Measurements from ENCODE around the gene LRP1-AS. TPM values are rescaled to one million over a fixed set of nuclear protein-coding genes. Genes with fewer than 3 reads are reported as not detected.

The LRP1-AS gene
- total RNA-seq, 1 experiment from 2014 or later: not detected

DNA sequence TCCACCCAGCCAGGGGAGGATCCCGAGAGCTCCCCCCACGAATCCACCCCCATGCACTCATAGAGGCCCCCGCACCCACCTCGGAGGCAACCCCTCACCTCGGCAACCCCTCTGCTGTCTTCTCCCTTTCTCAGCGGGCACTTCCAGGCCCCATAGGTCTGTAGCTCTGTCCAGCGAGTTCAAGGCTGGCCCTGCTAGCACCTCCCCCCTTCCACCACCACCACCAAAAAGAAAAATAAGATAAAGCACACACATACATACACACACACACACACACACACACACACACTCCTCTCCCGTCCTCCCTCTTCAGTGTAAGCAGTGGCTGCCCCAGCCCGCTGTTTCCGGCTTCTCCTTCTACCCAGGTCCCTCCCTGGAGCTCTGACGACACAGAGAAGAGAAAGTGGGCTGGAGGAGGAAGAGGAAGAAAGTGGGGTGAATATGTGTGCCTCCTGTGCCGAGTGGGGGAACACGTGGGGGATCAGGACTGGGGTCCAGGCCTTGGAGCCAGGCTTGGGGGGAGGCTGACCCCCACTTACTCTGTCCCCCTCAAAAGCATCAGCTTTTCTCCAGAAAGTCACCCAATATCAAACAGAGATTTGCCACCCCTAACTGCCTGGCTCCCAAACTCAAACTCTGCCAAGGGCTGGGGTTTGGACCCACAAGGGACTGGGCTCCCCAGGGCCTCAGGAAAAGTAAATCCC is 36.2 kb downstream of the LRP1-AS start, which contains the start of gene STAT6:
Gene STAT6 (minus strand): TSS at position 332 of the 704 bp plus-strand sequence. CDS start 3,084 bp downstream, outside the sequence.
- no TSS peak for BruUV-seq (replicated peaks)
- intact Hi-C loops (cut with micrococcal nuclease; ENCODE audit: unreplicated experiment): loop anchor here (5.0 kb wide), 1 partner anchor 354 kb away; no protein-coding TSS in a partner anchor
- CTCF ChIA-PET: interaction anchor here (0.6 to 2.5 kb wide), 17 partner anchors 12 to 736 kb away, joined by 3 to 84 read pairs (median 5); partner anchors contain the start of genes LRP1 and NEMP1
- POLR2A ChIA-PET: interaction anchor here (0.6 to 1.4 kb wide), 7 partner anchors 22 to 168 kb away, joined by 3 to 14 read pairs (median 7); partner anchors contain the start of gene NEMP1
- Histone ChIP-seq H3K27me3 (ENCODE audit: control insufficient read depth, insufficient read depth, low read length) (no peaks in the 10 kb centered on the region), H3K27ac (ENCODE audit: low read length) (peak within 1 kb of the TSS; percentile 95), H3K36me3 (ENCODE audit: control insufficient read depth, insufficient read depth, low read length) (no peaks in the 10 kb centered on the region), H3K9me3 (ENCODE audit: control insufficient read depth, insufficient read depth, low read depth, low read length) (no peaks in the 10 kb centered on the region), H3K4me3 (ENCODE audit: low read depth in 2 of 2, low read length in 2 of 2) (peak within 1 kb of the TSS; percentile 44 to 75), H3K4me1 (ENCODE audit: control insufficient read depth, insufficient read depth, low read length) (peaks cover 17% of the 10 kb centered on the region)
- no peak for DNase-seq (ENCODE audit: low read depth, low spot score)
- TF ChIP-seq, protein P1, sequence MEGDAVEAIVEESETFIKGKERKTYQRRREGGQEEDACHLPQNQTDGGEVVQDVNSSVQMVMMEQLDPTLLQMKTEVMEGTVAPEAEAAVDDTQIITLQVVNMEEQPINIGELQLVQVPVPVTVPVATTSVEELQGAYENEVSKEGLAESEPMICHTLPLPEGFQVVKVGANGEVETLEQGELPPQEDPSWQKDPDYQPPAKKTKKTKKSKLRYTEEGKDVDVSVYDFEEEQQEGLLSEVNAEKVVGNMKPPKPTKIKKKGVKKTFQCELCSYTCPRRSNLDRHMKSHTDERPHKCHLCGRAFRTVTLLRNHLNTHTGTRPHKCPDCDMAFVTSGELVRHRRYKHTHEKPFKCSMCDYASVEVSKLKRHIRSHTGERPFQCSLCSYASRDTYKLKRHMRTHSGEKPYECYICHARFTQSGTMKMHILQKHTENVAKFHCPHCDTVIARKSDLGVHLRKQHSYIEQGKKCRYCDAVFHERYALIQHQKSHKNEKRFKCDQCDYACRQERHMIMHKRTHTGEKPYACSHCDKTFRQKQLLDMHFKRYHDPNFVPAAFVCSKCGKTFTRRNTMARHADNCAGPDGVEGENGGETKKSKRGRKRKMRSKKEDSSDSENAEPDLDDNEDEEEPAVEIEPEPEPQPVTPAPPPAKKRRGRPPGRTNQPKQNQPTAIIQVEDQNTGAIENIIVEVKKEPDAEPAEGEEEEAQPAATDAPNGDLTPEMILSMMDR (IDR thresholded peaks at IDR 0.05): no peak; the same call in 1 of the 2 replicates
- TF ChIP-seq TCF7L2 (IDR thresholded peaks at IDR 0.05; ENCODE audit: low read depth, low read length): no peak
- TF ChIP-seq, protein P2, sequence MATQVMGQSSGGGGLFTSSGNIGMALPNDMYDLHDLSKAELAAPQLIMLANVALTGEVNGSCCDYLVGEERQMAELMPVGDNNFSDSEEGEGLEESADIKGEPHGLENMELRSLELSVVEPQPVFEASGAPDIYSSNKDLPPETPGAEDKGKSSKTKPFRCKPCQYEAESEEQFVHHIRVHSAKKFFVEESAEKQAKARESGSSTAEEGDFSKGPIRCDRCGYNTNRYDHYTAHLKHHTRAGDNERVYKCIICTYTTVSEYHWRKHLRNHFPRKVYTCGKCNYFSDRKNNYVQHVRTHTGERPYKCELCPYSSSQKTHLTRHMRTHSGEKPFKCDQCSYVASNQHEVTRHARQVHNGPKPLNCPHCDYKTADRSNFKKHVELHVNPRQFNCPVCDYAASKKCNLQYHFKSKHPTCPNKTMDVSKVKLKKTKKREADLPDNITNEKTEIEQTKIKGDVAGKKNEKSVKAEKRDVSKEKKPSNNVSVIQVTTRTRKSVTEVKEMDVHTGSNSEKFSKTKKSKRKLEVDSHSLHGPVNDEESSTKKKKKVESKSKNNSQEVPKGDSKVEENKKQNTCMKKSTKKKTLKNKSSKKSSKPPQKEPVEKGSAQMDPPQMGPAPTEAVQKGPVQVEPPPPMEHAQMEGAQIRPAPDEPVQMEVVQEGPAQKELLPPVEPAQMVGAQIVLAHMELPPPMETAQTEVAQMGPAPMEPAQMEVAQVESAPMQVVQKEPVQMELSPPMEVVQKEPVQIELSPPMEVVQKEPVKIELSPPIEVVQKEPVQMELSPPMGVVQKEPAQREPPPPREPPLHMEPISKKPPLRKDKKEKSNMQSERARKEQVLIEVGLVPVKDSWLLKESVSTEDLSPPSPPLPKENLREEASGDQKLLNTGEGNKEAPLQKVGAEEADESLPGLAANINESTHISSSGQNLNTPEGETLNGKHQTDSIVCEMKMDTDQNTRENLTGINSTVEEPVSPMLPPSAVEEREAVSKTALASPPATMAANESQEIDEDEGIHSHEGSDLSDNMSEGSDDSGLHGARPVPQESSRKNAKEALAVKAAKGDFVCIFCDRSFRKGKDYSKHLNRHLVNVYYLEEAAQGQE (IDR thresholded peaks at IDR 0.05; ENCODE audit: insufficient read depth in 1 of 2, low read depth in 2 of 2, low read length in 1 of 2): no peak
- TF ChIP-seq SIN3A (IDR thresholded peaks at IDR 0.05; ENCODE audit: borderline replicate concordance, insufficient read depth, low read depth, low read length): no peak
- TF ChIP-seq POLR2AphosphoS5 (IDR thresholded peaks at IDR 0.05; ENCODE audit: low read depth, low read length): no peak
- in situ Hi-C loops (cut with HindIII; ENCODE audit: low pct_unique_long_range_greater_than_20kb, low sequenced_read_pairs): no loop called here
- peak; percentile 75 for ATAC-seq

DNA sequence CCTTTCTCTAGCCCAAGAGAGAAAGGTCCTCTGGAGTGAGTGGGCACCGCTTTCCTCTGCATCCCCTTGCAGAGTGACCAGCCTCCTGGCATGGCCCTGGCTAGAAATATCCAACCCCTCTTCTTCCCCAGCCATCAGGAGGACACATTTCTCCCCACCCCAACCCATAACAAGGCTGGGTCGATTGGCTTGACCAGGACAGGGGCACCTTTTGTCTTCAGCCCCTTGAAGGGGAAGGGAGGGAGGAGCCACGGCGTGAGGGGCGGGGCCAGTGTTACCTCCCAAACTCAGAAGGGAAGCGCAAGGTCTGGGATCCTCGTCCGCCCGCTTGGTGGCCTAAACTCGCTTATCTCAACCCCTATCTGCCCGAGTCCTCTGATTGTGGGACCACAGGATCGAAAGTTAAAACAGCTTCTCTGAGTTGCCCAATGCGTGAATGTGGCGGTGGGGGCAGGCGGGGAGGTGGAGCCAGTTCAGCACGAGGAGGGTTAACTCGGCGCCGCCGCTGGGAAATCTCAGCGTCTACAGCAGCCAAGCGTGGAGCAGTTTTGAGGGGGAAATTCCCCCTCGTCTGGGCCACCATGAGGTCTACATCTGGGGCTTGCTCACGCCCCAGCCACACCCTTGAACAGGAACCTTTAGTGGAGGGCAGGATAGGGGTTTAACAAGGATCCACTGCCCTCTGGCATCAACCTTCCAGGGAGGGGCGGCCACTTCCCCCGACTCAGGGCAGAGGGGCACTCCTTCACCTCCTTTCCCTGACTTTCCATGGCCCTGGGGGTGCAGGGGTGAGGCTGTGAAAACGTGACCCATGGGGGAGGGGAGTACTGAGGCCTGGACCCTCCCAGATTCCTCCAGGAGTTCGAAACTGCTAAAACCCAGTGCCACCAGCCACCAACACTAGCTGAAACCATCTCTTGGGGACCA is 37.1 kb downstream of the LRP1-AS start:
- BruUV-seq (replicated peaks): TSS peak; percentile 86
- H3K36me3 ChIP-seq (ENCODE audit: control insufficient read depth, insufficient read depth, low read length): no peaks in the 10 kb centered on the region
- DNase-seq (ENCODE audit: low read depth, low spot score) (no peak), ATAC-seq (peak; percentile 43)
- no peaks in the 10 kb centered on the region for H3K27me3 ChIP-seq (ENCODE audit: control insufficient read depth, insufficient read depth, low read length)
- H3K9me3 ChIP-seq (ENCODE audit: control insufficient read depth, insufficient read depth, low read depth, low read length): no peaks in the 10 kb centered on the region
- TF ChIP-seq TCF7L2 (IDR thresholded peaks at IDR 0.05; ENCODE audit: low read depth, low read length): no peak
- TF ChIP-seq POLR2AphosphoS5 (IDR thresholded peaks at IDR 0.05; ENCODE audit: low read depth, low read length): no peak
- TF ChIP-seq SIN3A (IDR thresholded peaks at IDR 0.05; ENCODE audit: borderline replicate concordance, insufficient read depth, low read depth, low read length): no peak
- TF ChIP-seq, protein P1 (IDR thresholded peaks at IDR 0.05): no peak
- TF ChIP-seq, protein P2 (IDR thresholded peaks at IDR 0.05; ENCODE audit: insufficient read depth in 1 of 2, low read depth in 2 of 2, low read length in 1 of 2): no peak
- CTCF ChIA-PET: interaction anchor here (1.2 to 2.5 kb wide), 5 partner anchors 13 to 99 kb away, joined by 5 to 84 read pairs (median 7); partner anchors contain the start of gene NEMP1
- intact Hi-C loops (cut with micrococcal nuclease; ENCODE audit: unreplicated experiment): loop anchor here (5.0 kb wide), 1 partner anchor 353 kb away; no protein-coding TSS in a partner anchor
- H3K4me3 ChIP-seq (ENCODE audit: low read depth in 2 of 2, low read length in 2 of 2): peak overlapping the region; percentile 44 to 75
- in situ Hi-C loops (cut with HindIII; ENCODE audit: low pct_unique_long_range_greater_than_20kb, low sequenced_read_pairs): no loop called here
- peaks cover 17% of the 10 kb centered on the region for H3K4me1 ChIP-seq (ENCODE audit: control insufficient read depth, insufficient read depth, low read length)
- POLR2A ChIA-PET: interaction anchor here (0.6 to 1.4 kb wide), 4 partner anchors 31 to 45 kb away, joined by 3 to 11 read pairs (median 7); partner anchors contain the start of gene NEMP1
- H3K27ac ChIP-seq (ENCODE audit: low read length): peak overlapping the region; percentile 95
